Measurements from ENCODE around the gene CFAP100.

- TF ChIP-seq POLR2AphosphoS5 (IDR thresholded peaks at IDR 0.05) (no peak), CTCF (IDR thresholded peaks at IDR 0.05) (no peak), POLR2A (IDR thresholded peaks at IDR 0.05) (no peak)
Observed at GRCh38 chr3:126461450-126462070, 66.9 kb downstream of the CFAP100 start.

Measured in transverse colon (tissue), 4 donors.